Measurements from ENCODE around the gene PTCD1.
"Not testable (repeated sequence)": the region's sequence is repeated elsewhere in the genome, so short reads cannot be mapped to it uniquely, and the experiment has no call there.

Gene PTCD1

DNA sequence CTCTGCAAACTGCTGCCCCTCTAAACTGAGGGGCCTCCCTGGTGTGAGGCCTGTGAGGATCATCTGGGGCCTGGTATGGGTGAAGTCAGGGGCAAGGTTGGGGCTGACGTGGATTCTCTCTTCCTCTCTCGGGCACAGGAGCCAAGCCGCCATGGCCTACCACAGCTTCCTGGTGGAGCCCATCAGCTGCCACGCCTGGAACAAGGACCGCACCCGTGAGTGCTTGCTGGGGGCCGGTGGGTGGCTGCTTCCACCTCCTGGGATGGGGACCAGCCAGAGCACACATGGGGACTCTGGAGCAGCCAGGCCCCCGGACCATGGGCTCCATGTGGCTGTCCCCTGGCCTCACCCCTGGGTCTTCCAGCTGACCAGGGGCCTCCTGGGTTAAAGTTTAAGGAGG lies 53.0 kb downstream of the PTCD1 start:
- DNase-seq, result no peak

DNA sequence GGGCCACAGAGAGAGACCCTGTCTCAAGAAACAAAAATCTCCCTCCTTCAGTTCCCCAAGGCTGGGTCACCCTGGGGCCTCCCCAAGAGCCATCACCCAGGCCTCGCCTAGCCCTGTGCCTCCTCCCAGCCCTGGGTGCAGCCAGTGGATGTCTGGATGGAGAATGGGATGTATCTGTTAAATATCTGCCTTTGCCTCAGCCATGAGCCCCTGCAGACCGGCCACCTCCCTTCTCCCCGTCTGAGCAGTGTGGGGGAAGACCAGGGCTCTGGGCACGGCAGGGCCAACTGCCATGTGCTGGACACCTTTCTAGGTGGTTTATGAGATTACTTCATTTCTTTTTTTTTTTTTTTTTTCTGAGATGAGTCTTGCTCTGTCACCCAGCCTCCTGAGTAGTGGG lies 54.1 kb downstream of the PTCD1 start:
- no peak for DNase-seq

DNA sequence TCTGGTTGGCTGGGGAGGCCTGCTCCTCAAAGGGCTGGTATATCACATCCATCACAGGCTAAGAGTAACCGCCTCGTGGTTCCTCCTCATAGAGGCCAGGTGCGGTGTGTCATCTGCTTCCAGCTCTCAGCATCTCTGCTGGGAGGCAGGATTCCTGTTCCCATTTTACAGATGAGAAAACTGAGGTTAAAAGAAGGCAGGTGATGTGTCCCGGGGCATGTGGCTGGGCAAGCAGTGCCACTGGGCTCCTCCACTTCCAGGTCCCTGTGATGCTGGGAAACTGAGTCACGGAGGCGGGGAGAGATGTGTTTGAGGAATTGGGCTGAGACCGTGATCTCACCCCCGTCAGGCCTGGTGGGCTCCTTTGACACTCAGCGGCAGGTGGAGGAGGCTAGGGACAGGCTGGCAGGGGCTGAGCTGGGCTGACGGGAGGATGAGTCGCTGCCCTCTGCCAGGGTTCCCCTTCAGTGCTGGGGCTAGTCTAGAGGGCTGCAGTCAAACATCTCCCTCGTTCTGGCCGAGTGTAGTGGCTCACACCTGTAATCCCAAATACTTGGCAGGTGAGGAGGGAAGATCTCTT lies 54.7 kb downstream of the PTCD1 start:
- DNase-seq, result no peak

DNA sequence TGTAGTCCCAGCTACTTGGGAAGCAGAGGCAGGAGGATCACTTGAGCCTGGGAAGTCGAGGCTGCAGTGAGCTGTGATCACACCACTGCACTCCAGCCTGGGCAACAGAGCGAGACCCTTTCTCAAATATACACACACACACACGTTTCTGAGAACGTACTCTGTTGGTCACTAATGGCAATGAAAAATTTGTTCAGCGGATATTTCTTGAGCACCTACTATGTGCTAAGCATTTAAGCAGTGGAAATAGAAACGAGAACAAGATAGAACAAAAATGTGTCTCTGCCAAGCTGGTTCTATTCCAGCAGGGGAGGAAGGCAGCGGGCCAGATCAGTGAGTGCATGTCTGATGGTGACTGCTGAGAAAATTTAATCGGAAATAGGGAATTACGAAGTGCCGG lies 55.4 kb downstream of the PTCD1 start:
- no peak for DNase-seq

DNA sequence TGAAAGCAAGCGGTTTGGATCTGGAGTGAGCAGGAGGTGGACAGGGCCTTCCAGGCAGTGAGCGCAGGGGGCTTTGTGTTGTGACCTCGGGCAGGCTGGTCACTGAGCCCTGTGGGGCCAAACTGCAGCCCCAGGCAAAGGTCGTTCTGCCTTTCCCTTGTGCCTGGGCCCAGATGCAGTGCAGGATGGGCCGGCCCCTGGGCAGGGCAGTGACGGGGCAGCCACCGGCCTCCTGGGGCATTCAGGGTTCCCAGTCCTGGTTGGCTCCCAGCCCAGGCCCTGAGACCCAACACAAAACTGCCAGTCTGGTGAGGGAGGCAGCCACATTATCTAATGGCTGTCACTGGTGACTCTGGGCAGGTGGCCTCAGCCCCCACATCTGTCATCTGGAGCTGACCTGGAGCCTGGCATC lies 56.9 kb downstream of the PTCD1 start:
- DNase-seq, result no peak

DNA sequence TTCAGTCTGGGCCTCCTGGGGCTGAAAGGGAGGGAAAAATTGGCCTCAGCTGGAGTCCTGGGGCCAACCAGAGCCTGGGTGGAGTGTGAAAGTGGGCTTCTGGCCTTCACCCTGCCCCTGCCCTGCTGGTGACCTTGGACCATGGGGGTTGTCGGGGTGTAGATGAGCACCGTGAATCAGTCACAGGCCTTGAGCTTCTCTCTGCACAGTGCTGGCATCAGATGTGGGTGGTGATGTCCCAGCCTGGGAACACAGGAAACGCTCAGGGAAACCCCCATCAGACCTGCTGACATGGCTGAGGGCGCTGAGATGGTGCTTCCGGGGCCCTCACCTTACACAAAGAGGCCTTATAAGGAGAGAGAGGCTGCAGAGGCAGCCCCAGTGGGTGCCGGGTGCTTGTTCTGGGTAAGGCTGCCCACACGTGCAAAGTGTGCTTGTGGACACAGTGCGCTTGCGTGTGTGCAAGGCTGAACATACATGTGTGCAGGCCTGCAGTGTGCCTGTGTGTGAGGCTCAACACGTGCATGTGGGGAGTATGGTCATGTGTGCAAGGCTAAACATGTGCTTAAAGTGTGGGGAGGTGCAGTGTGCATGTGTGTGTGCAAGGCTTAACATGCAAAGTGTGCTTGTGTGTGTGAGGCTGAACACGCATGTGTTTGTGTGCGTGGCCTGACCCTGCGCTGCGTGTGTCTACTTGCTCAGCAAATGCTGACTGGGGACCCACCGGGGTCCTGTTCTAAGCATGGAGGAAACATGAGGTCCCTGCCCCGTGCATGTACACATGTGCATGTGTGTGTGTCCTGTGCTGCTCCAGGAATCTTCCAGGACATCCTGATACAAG lies 57.6 kb downstream of the PTCD1 start:
- no peak for DNase-seq

DNA sequence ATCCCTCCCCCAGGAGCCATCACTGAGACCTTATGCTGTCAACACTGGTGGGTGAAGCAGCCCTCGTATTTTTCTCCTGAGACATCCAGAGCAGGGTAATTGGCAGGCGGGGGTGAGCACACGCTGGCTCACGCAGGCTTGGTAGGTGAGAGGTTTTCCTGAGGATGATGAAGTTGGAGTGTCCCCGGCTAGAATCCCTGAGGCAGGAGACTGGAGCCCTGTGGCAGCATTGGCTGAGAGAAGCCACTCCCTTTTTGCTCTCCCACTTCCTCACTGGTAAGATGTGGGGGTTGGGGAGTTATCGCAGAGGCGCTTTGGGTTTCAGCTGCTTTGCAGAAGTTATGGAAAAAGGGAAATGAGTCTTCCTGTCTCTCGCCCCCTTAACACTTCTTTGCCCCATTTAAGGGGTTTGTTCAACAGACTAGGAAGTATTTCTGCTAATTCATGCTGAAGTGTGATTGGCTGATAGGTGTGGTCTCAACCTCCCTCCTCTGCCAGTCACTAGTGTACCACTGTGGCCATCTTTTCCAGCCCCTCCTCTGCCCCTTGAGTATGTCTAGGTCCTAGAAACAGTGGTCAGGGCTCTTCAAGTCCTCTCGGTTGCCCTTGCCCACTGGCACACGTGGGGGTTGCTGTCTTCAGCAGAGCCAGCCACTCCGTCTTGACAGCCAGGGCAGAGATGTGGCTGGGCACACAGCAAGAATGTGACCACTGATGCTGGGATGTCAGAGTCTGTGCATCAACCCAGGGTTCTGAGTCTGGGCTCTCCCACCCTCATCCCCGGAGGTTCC lies 58.4 kb downstream of the PTCD1 start:
- DNase-seq, result peak; percentile 5

DNA sequence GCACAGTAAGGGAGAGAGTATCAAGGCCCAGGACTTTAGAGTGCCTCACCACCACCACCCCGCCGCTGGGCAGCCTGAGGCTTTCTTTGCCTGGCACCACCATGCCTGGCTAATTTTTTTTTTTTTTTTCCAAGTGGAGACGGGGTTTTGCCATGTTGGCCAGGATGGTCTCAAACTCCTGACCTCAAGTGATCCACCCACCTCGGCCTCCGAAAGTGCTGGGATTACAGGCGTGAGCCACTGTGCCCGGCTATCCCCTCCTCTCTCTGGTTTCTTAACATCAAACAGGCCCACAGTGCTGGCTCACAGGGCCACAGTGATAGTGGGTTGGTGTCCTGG lies 58.9 kb downstream of the PTCD1 start:
- DNase-seq, result not testable (repeated sequence)

DNA sequence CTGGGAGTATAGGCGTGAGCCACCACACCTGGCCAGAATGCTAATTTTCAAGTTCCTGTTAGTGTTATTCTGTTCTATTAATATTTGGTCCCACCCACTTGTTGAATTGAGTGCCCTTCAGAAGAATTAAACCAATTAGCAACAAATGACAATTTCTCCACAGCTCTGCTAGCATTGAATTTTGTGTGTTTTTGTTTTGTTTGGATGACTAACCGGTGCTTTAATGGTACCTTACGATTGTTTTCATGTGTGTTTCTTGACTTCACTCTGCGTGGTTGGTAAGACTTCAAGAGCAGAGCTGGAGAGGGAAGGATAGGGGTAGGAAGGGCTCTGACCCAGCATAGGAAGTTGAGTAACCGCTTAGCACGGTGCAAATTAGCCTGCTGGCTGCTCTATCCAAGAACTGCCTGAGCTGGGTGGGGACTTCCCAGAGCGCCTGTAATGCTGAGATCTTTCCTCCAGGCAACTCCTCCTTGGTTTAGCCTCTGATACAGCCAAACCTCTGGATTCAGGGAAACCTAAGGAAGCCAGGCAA lies 59.5 kb downstream of the PTCD1 start:
- no peak for DNase-seq

DNA sequence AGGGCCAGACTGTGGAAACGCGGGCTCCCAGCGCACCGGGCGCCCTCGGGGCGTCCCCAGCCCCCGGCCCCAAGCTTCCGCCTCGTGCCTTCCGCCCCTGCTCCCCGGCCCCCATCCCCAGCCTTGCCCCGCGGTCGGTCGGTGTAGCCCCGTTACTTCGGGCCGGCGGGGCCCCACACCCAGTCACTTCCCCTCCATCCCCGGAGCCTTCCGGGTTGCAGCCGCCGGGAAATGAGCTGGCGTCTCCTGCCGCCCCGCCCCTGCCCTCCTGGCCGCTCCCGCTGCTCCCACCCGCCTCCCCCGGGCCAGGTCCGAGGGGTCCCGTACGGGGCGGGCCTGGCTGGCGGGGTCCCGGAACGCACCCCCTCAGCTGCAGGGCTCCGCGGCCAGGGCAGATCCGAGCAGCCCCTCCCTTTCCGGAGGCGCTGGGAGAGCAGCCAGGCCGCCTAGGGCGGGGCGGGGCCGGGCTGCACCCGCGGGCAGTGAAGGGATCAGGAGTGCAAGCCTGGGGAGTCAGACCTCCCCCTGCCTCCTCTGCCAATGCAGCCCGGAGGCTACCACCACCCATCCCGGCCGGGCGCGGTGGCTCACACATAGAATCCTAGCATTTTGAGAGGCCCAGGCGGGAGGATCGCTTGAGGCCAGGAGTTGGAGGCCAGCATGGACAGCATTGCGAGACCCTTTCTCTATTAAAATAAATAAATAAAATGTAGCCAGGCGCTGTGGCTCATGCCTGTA lies 63.4 kb downstream of the PTCD1 start:
- peak; percentile 11 for DNase-seq

DNA sequence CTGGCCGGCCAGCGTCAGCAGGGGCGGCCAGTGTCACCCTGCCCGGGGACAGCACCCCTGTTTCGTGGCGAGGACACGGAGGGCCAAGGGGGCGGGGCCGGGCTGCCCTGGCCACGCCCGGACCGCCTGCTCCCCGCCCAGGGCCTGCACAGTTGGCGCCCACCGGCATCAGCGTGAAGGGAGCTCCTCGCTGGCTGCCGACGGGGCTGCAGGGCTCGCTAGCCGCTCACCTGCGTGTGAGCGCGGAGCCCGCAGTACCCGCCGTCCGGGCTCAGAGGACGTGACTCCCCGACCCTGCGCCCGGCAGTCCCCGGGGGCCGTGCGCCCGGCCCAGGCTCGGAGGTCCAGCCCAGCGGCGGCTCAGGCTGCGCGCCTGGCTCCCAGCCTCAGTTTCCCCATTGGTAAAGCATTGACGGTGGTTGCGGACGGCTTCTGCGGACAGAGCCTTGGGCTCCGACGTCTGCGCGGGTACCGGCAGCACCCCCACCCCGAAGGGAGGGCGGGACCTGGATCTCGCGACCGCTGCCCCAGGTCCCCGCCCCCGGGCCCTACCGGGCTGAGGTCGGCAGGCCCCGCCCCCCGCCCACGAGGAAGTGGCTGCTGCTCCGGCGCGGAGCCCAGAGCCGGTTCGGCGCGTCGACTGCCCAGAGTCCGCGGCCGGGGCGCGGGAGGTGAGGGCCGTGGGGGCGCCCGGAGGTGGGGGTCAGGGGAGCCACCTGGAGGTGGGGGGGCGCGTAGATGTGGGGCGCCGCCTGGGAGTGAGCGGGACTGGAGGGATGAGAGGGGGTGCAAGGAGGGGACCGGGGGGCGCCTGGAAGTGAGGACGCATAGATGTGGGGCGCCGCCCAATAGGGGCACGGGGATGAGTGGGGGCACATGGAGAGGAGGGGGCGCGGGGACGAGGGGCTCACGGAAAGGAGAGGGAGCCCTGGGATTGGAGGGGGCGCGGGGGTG lies 64.2 kb downstream of the PTCD1 start, which contains the start of gene ARPC1B:
Gene ARPC1B, plus strand, starts transcription at position 620 of the 954 bp plus-strand sequence. CDS start 10,985 bp downstream, outside the sequence.
- DNase-seq, result peak; percentile 37

DNA sequence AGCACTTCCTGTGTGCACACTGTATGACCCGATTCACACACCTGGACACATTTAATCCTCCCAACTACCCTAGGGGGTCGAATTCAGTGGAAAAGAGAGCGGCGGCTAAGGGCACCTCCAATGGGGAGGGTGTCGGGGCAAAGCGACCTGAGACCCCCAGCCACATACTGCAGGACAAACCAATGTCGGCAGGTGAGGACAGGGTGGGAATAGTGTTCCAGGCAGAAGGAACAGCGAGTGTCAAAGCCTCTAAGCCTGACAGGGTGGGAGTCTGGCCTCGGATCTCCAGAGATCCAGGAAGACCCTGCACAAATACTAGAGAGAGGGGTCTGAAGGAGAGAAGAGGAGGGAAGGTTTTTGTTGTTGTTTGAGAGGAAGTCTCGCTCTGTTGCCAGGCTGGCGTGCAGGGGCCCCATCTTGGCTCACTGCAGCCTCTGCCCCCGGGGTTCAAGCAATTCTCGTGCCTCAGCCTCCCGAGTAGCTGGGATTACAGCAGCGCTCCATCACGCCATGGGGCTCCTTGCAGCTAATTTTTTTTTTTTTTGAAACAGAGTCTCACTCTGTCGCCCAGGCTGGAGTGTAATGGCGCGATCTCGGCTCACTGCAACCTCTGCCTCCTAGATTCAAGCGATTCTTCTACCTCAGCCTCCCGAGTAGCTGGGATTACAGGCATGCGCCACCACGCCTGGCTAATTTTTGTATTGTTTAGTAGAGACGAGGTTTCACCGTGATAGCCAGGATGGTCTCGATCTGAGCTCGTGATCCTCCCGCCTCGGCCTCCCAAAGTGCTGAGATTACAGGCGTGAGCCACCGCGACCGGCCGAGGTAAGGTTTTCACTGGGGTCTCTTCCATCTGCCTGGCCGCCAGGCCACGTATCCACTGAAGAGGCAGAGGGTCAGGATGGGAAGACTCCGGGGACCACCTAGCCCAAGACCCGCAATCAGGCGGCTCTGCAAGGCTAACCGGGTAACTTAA lies 65.2 kb downstream of the PTCD1 start:
- DNase-seq, result no peak

DNA sequence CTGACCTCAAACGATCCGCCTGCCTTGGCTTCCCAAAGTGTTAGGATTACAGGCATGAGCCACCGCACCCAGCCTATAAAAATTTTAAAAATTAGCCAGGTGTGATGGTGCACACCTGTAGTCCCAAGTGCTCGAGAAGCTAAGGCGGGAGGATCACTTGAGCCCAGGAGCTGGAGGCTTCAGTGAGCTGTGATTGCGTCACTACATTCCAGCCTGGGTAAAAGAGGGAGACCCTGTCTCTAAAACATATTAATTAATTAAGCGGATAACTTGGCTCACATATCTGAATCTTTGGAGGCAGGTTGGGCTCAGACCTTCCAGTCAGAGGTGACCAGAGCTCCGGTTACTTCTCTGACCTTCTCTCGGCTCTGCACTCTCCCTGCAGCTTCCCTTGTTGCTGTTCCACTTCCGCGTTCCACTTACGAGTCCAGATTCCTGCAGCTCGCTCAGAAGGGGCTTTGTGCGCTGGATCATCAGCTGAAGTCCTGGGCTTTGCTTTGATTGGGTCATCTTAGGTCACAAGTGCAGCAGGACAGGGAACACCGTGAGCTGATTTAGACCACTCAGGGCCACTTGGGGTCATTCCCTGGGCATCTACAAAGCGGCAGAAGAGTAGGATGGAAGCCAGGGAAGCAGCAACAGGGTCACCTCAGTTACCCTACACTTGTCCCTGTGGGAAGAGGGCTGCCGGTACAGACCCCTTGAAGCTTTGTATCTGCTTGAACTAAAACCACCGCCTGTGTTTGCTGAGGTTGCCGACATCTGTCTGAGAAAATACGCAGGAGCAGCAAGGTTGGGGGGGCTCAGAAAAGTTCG lies 66.1 kb downstream of the PTCD1 start:
- DNase-seq, result no peak

DNA sequence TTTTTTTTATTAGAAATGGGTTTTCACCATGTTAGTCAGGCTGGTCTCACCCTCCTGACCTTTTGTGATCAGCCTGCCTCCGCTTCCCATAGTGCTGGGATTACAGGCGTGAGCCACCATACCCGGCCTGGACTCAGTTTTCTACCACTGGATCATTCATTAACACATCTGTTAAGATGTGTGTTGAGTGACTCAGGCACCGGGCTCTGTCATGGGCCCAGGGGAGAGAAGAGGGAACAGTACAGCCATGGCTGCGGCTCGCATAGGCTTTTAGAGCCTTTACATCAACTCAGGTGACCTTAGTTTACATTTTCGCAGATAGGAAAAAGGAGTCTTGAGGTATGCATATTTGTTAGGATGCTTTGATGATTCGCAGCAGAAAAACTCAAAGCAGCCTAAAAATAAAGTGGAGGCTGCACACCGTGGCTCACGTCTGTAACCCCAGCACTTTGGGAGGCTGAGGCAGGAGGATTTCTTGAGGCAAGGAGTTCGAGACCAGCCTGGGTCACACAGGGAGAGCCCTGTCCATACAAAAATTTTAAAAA lies 67.2 kb downstream of the PTCD1 start:
- no peak for DNase-seq

DNA sequence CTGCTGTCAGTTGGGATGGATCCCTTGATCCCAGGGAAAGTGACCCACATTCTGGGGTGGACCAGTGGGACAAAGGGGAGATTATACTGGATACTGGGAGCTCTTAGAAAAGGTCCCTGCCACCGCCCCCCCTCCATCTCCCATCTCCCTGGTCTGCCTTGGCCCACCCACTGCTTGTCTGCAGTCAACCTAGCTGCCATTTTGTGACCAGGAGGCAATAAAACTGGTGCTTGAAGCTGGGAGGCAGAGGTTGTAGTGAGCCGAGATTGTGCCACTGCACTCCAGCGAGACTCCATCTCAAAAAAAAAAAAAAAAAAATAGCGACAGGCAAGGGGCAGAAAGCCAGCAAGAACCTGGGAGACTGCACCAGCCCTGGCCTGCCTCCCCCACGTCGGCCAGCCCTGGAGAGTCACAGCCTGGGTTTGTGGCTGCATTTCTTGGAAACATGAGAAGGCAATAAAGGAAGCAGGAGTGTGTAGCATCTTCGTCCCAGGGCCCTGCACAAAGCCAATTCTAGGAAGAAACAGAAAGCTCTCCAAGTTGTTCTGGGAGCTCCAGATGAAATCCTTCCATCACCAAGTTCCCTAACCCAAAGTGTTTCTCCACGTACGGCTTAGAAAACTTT lies 68.7 kb downstream of the PTCD1 start:
- DNase-seq, result no peak

DNA sequence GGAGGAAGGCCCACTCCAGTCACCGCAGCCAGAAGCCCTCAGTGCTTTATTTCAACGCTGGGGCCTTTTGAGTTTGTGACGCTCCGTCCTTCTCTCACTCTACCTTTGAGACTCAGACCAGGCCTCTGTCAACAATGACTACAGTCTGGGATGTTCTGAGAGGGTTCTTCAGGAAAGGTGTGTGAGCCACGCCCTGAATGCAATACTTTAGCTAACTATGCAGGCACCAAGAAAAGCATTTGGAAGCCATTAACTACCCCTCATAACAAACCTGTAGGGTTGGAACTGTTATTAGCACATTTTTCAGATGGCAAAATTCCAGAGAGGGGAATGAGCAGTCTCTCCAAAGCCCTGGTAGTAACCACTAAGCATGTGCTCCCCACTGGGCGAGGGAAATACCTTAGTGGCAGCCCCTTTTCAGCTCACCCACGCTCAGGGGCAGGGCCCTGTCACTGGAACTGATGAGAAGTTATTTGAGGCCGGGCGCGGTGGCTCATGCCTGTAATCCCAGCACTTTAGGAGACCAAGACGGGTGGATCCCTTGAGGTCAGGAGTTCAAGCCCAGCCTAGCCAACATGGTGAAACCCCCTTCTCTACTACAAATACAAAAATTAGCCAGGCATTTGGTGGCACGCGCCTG lies 69.7 kb downstream of the PTCD1 start:
- no peak for DNase-seq
